HepG2 (cell line): ENCODE measurements around the gene HPCAL1. TPM values are rescaled to one million over a fixed set of nuclear protein-coding genes. Genes with fewer than 3 reads are reported as not detected.

ENCODE experiments used
- ARNT2 ChIP-seq: sonication (generic); formaldehyde crosslinking; IDR thresholded peaks from 2 replicates; pipeline ENCODE4 v1.8.0; 2022; ENCODE audit warnings: mild to moderate bottlenecking, low read depth, missing genetic modification reagents, moderate library complexity
- CREB1 ChIP-seq, 2 experiments: fragments of 450-650 bp in 1 of 2; IDR thresholded peaks; 2 replicates each; pipeline ENCODE4 v1.6.1; 2016 to 2017; ENCODE audit warnings: control low read depth in 1 of 2, mild to moderate bottlenecking in 1 of 2, missing compliant biosample characterization in 1 of 2, missing genetic modification characterization in 1 of 2
- DRAP1 ChIP-seq: IDR thresholded peaks from 2 replicates; pipeline ENCODE4 v1.6.1; 2016; ENCODE audit warnings: missing genetic modification reagents, missing compliant biosample characterization
- HOXA3 ChIP-seq: sonication (generic); formaldehyde crosslinking; IDR thresholded peaks from 2 replicates; pipeline ENCODE4 v1.5.0; 2020; ENCODE audit warnings: missing genetic modification reagents
- MEF2D ChIP-seq: sonication (generic); formaldehyde crosslinking; IDR thresholded peaks from 2 replicates; pipeline ENCODE4 v1.5.1; 2020; ENCODE audit warnings: mild to moderate bottlenecking, missing genetic modification reagents
- MYPOP ChIP-seq: sonication (generic); formaldehyde crosslinking; IDR thresholded peaks from 2 replicates; pipeline ENCODE4 v1.8.1; 2023; ENCODE audit warnings: mild to moderate bottlenecking, moderate library complexity, missing genetic modification reagents
- NR3C1 ChIP-seq: sonication (generic); formaldehyde crosslinking; IDR thresholded peaks from 2 replicates; pipeline ENCODE4 v1.4.0; 2020; ENCODE audit warnings: missing genetic modification reagents
- PBX2 ChIP-seq: IDR thresholded peaks from 2 replicates; pipeline ENCODE4 v1.6.1; 2016; ENCODE audit warnings: control low read depth
- RBAK ChIP-seq: sonication (generic); formaldehyde crosslinking; IDR thresholded peaks from 2 replicates; pipeline ENCODE4 v1.5.1; 2020; ENCODE audit warnings: mild to moderate bottlenecking, missing genetic modification reagents
- REST ChIP-seq, 2 experiments: IDR thresholded peaks; 2 replicates each; pipeline ENCODE4 v1.6.1; 2011 to 2012; ENCODE audit warnings: low read length in 2 of 2, borderline replicate concordance in 1 of 2, low read depth in 1 of 2, mild to moderate bottlenecking in 1 of 2, moderate library complexity in 1 of 2
- SATB2 ChIP-seq: sonication (generic); formaldehyde crosslinking; IDR thresholded peaks from 2 replicates; pipeline ENCODE4 v1.5.0; 2020; ENCODE audit warnings: missing genetic modification reagents
- SP140L ChIP-seq: sonication (generic); formaldehyde crosslinking; IDR thresholded peaks from 2 replicates; pipeline ENCODE4 v1.4.0; 2020; ENCODE audit warnings: missing genetic modification reagents, borderline replicate concordance
- SRSF9 ChIP-seq: fragments of 200-400 bp; formaldehyde crosslinking; IDR thresholded peaks from 2 replicates; pipeline ENCODE4 v1.6.1; 2018; ENCODE audit warnings: borderline replicate concordance, mild to moderate bottlenecking, low read depth, low read length; ENCODE audit not compliant: insufficient read depth, poor library complexity, severe bottlenecking
- UBTF ChIP-seq: sonication (generic); formaldehyde crosslinking; IDR thresholded peaks from 2 replicates; pipeline ENCODE4 v1.4.0; 2020; ENCODE audit warnings: mild to moderate bottlenecking, missing genetic modification reagents
- ZNF326 ChIP-seq: sonication (generic); formaldehyde crosslinking; IDR thresholded peaks from 2 replicates; pipeline ENCODE4 v1.4.0; 2020; ENCODE audit warnings: missing genetic modification reagents, borderline replicate concordance
- ZNF558 ChIP-seq: sonication (generic); formaldehyde crosslinking; IDR thresholded peaks from 2 replicates; pipeline ENCODE4 v1.9.0; 2022; ENCODE audit warnings: mild to moderate bottlenecking, missing genetic modification reagents, borderline replicate concordance
- ZNF75D ChIP-seq: sonication (generic); formaldehyde crosslinking; IDR thresholded peaks from 2 replicates; pipeline ENCODE4 v1.8.1; 2023; ENCODE audit warnings: missing genetic modification reagents, mild to moderate bottlenecking, borderline replicate concordance
- ZSCAN20 ChIP-seq: sonication (generic); formaldehyde crosslinking; IDR thresholded peaks from 2 replicates; pipeline ENCODE4 v1.4.0; 2020; ENCODE audit warnings: missing genetic modification reagents, mild to moderate bottlenecking, borderline replicate concordance
- polyA plus RNA-seq, 8 experiments: library from polyadenylated mRNA; depleted of rRNA in 3 of 8; stranded (reverse) in 7 of 8; unstranded in 1 of 8; fragments of >200 nt; fragmentation: Illumina TruSeq in 4 of 8; extraction: Trizol in 4 of 8; gene quantifications; 2 replicates each; pipeline versions ENCODE4 v1.2.1 to v1.2.3, GENCODE V29; 2011 to 2016; ENCODE audit warnings: low read depth in 4 of 8, missing spikeins in 1 of 8, mixed read lengths in 1 of 8; ENCODE audit not compliant: insufficient read depth in 1 of 8
- total RNA-seq, 5 experiments: library from RNA; depleted of rRNA; stranded (reverse); fragments of >200 nt; fragmentation: Illumina TruSeq; extraction: Trizol; gene quantifications; 2 replicates each; pipeline ENCODE4 v1.2.3, GENCODE V29; 2016; ENCODE audit warnings: low read depth in 1 of 5

Gene HPCAL1
- total and polyA plus RNA-seq, 2 of the 13 experiments (the other 11 are each of a cell fraction or from before 2014, with no cell fraction given): 29.5 to 29.9 TPM

- TF ChIP-seq PBX2 (CRISPR knock-in tag): no peak
- TF ChIP-seq ZSCAN20: peak; percentile 57; the same call in 1 of the 2 replicates
- TF ChIP-seq MEF2D: peak; percentile 90
- TF ChIP-seq SRSF9: no peak
- no peak for TF ChIP-seq RBAK (CRISPR knock-in tag)
- TF ChIP-seq NR3C1: no peak
- TF ChIP-seq UBTF (CRISPR knock-in tag): peak; percentile 47; the same call in 1 of the 2 replicates
- 0 out of 4 replicates have a peak, but pooled peaks of 1 of the 2 experiments have one; percentile 22 for TF ChIP-seq REST (IDR thresholded peaks at IDR 0.05; ENCODE audit: borderline replicate concordance in 1 of 2, low read depth in 1 of 2, low read length in 2 of 2)
- TF ChIP-seq SP140L (CRISPR knock-in tag): no peak
- TF ChIP-seq ZNF558: no peak; the same call in none of the 2 replicates
- TF ChIP-seq SATB2 (CRISPR knock-in tag): no peak
- TF ChIP-seq HOXA3: peak; percentile 66; the same call in 1 of the 2 replicates
- peak; percentile 83 for TF ChIP-seq DRAP1 (CRISPR knock-in tag)
- TF ChIP-seq MYPOP: peak; percentile 66; the same call in 1 of the 2 replicates
- no peak for TF ChIP-seq ZNF326 (CRISPR knock-in tag)
- peak; percentile 84; the same call in 1 of the 2 replicates for TF ChIP-seq ARNT2 (CRISPR knock-in tag)
- TF ChIP-seq ZNF75D: no peak
- TF ChIP-seq CREB1 (IDR thresholded peaks at IDR 0.05): no peak; the same call in 1 of the 2 replicates
- peak; percentile 74 for TF ChIP-seq CREB1 (CRISPR knock-in tag; IDR thresholded peaks at IDR 0.05)
Measured at GRCh38 chr2:10300997-10301940, 1.4 kb upstream of the HPCAL1 start (continued).
